ENCODE data around the gene ZNF586.
"Not testable (repeated sequence)": the region's sequence is repeated elsewhere in the genome, so short reads cannot be mapped to it uniquely, and the experiment has no call there.

Gene ZNF586

DNA sequence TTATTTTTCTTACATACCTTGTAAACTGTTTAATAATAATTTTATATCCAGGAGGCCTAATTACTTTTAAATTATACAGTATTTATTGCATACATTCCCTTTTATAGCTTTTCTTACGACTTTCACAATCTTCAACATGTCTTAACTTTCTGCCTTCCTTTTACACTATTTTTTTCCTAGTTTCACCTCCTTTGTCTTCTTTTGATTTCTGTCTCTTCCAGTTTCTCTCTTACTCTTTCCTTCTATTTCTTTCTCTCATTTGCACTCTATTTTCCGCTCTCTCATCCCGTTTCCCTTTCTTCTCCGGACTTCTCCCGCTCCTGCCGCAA is 33.8 kb downstream of the ZNF586 start:
- in situ Hi-C loops (cut with HindIII; ENCODE audit: low pct_ligation_motif_present, low sequenced_read_pairs) = no loop called here
- no peak for DNase-seq
- peak overlapping the region; percentile 81 for H3K27ac ChIP-seq
- H3K36me3 ChIP-seq (replicated peaks) = peaks cover 7% of the 10 kb centered on the region
- TF ChIP-seq, protein P1, sequence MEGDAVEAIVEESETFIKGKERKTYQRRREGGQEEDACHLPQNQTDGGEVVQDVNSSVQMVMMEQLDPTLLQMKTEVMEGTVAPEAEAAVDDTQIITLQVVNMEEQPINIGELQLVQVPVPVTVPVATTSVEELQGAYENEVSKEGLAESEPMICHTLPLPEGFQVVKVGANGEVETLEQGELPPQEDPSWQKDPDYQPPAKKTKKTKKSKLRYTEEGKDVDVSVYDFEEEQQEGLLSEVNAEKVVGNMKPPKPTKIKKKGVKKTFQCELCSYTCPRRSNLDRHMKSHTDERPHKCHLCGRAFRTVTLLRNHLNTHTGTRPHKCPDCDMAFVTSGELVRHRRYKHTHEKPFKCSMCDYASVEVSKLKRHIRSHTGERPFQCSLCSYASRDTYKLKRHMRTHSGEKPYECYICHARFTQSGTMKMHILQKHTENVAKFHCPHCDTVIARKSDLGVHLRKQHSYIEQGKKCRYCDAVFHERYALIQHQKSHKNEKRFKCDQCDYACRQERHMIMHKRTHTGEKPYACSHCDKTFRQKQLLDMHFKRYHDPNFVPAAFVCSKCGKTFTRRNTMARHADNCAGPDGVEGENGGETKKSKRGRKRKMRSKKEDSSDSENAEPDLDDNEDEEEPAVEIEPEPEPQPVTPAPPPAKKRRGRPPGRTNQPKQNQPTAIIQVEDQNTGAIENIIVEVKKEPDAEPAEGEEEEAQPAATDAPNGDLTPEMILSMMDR (IDR thresholded peaks at IDR 0.05; ENCODE audit: low read depth, low read length, missing control alignments) = no peak
- H3K27me3 ChIP-seq (replicated peaks) = no peaks in the 10 kb centered on the region
- H3K4me3 ChIP-seq (ENCODE audit: low read depth, low read length) = peak overlapping the region; percentile 64

DNA sequence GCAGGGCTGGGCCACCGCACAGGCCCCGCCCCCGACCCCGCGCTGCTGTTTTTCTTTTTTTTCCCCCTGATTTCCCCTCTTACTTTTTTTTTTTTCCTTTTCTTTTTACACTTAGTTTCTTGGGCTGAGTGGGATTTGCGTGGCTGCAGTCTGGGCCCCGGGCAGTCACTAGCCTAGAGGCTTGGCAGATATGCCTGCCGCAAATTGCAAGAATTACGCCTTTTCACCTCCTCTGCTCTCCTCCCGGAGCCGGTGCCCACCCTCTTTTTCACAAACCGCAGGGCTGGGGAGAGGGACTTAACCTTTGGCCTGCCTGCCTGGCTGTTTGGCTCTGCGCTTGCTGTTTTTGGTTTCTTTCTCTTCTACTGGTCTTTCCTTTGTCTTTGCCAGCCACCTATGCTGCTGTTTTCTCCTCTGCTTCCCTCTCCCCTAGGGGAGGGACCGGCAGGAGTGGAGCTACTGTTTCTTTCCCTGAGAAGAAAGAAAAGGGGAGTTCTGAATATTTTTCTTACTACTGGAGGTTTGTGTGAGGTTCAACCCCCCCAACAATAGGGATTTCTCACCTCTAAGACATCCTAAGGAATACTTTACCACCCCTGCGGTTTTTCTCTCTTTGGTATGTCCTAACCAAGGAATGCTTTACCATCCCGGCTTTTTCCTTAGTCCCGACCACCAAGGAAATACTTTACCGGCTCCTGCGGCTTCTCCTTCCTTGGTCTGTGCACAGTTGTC is 34.3 kb downstream of the ZNF586 start:
- H3K4me3 ChIP-seq (ENCODE audit: low read depth, low read length) = peak overlapping the region; percentile 64
- in situ Hi-C loops (cut with HindIII; ENCODE audit: low pct_ligation_motif_present, low sequenced_read_pairs) = no loop called here
- peaks cover 11% of the 10 kb centered on the region for H3K36me3 ChIP-seq (replicated peaks)
- peak; percentile 77 for DNase-seq
- no peaks in the 10 kb centered on the region for H3K27me3 ChIP-seq (replicated peaks)
- H3K27ac ChIP-seq = peak overlapping the region; percentile 81
- TF ChIP-seq, protein P1 (IDR thresholded peaks at IDR 0.05; ENCODE audit: low read depth, low read length, missing control alignments) = no peak

DNA sequence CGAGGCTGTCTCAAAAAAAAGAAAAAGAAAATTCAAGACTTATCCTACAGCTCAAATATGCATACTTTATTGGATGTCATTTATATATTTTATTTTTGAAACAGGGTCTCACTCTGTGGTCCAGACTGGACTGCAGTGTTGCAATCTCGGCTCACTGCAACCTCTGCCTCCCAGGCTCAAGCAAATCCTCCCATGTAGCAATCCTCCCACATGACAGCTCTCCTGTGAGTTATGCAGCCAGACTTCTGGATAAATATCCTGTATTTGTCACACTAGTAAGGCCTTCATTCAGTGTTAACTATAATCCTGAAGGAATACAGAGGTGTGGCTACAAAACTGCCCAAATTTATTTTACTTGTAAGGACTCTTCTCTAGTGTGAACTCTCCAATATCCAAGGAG is 38.1 kb downstream of the ZNF586 start:
- Histone ChIP-seq H3K27ac (no peak overlapping the region), H3K27me3 (replicated peaks) (no peaks in the 10 kb centered on the region), H3K4me3 (ENCODE audit: low read depth, low read length) (no peak overlapping the region), H3K36me3 (replicated peaks) (peaks cover 31% of the 10 kb centered on the region)
- TF ChIP-seq, protein P1 (IDR thresholded peaks at IDR 0.05; ENCODE audit: low read depth, low read length, missing control alignments) = no peak
- DNase-seq = no peak
- in situ Hi-C loops (cut with HindIII; ENCODE audit: low pct_ligation_motif_present, low sequenced_read_pairs) = no loop called here

DNA sequence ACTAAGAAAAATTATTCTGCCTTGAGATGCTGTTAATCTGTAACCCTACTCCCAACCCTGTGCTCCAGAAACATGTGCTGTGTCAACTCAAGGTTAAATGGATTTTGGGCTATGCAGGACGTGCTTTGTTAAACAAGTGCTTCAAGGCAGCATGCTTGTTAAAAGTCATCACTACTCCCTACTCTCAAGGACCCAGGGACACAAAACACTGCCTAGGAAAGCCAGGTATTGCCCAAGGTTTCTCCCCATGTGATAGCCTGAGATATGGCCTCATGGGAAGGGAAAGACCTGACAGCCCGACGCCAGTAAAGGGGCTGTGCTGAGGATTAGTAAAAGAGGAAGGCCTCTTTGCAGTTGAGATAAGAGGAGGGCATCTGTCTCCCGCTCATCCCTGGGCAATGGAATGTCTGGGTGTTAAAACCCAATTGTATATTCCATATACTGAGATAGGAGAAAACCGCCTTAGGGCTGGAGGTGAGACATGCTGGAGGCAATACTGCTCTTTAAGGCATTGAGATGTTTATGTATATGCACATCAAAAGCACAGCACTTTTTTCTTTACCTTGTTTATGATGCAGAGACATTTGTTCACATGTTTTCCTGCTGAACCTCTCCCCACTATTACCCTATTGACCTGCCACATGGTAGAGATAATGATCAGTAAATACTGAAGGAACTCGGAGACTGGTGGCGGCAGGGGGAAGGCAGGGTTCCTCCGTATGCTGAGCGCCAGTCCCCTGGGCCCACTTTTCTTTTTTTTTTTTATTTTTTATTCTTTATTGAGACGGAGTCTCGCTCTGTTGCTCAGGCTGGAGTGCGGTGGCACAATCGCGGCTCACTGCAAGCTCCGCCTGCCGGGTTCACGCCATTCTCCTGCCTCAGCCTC is 41.2 kb downstream of the ZNF586 start:
- H3K27me3 ChIP-seq (replicated peaks); DNase-seq; H3K27ac ChIP-seq; H3K4me3 ChIP-seq (ENCODE audit: low read depth, low read length); in situ Hi-C loops (cut with HindIII; ENCODE audit: low pct_ligation_motif_present, low sequenced_read_pairs): not testable (repeated sequence)
- peaks cover 36% of the 10 kb centered on the region for H3K36me3 ChIP-seq (replicated peaks)

DNA sequence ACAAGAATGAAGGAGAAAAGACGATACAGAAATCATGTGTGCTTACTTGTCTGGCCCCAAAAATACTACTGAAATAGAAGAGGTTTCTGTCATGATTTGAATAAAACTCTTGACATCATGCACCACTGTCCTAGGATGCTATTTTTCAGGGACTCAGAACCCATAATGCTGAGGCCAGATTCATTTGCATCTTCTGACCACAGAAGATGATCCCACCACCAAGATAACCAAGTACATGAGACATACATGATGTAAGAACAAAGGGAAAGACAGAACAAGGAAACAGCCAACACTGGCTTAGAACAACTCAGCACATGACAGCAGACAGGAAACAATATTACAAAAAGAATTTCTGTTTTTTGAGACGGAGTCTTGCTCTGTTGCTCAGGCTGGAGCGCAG is 42.8 kb downstream of the ZNF586 start:
- Histone ChIP-seq H3K27me3 (replicated peaks) (no peaks in the 10 kb centered on the region), H3K36me3 (replicated peaks) (peaks cover 36% of the 10 kb centered on the region), H3K4me3 (ENCODE audit: low read depth, low read length) (no peak overlapping the region), H3K27ac (no peak overlapping the region)
- TF ChIP-seq, protein P1 (IDR thresholded peaks at IDR 0.05; ENCODE audit: low read depth, low read length, missing control alignments) = no peak
- DNase-seq = no peak
- in situ Hi-C loops (cut with HindIII; ENCODE audit: low pct_ligation_motif_present, low sequenced_read_pairs) = no loop called here

DNA sequence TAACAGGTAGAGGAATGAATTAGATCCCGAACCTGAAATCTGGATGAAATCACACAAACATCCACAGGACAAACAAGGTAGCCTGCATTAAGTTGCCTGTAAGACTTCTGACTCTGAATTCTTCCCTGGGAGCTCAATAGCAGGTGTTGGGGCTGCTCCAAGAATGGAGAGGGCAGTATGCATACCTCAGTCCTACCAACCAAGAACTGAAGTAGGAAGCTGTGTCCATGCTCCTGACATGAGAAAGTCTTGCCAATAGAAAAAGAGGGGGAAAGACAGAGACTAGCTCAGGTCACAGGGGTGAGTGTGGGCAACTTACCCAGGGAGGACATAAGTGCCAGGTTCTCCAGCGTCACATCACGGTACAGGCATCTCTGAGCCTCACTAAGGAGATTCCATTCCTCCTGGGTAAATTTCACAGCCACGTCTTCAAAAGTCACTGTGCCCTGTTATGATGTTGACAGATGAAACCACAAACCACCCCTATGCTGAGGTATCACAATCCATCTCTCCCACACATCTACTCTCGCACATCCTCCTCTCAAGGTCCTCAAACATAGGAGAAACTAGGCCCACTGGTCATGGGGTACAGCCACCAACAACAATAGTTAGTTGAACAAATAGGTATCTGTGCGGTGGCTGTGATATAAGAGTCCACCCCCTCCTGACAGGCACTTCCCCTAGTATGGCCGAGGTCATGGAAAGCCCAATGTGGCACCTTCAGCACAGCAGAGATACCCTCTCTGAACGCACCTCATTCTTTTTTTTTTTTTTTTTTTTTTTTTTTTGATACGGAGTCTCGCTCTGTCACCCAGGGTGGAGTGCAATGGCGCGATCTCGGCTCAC is 43.7 kb downstream of the ZNF586 start:
- H3K4me3 ChIP-seq (ENCODE audit: low read depth, low read length); H3K27ac ChIP-seq; DNase-seq: not testable (repeated sequence)

More for the DNA sequence above, 43.7 kb downstream of the ZNF586 start:
- H3K27me3 ChIP-seq (replicated peaks); in situ Hi-C loops (cut with HindIII; ENCODE audit: low pct_ligation_motif_present, low sequenced_read_pairs): not testable (repeated sequence)
- H3K36me3 ChIP-seq (replicated peaks) = peaks cover 29% of the 10 kb centered on the region
